Measurements from ENCODE around the gene CTNNA3.

Gene CTNNA3

DNA sequence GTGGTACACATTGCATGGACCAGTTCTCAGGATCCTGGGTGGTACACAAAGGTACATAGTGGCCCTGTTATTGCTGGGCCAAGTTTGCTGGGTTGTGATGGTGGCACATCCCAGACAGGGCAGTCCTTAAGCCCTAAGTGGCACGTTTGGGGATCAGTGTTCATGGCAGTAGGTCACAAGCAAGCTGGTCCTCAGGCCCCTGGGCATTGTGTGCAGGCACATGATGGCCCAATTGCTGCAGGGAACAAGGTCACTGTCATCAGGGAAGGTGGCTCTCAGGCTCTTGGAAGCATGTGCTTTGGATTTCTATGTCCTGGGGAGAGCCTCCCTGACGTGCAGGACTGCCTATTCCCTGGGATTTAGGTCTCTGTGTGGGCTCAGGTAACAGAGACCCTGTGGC, 1182.5 kb downstream of the CTNNA3 start:
- H3K4me3 ChIP-seq (ENCODE audit: control insufficient read depth, low read depth, low read length) = no peak overlapping the region
- no peak for DNase-seq (ENCODE audit: low read depth)

GRCh38 chr10:66505003-66505657, 1190.9 kb downstream of the CTNNA3 start:
- DNase-seq (ENCODE audit: low read depth) = no peak
- H3K4me3 ChIP-seq (ENCODE audit: control insufficient read depth, low read depth, low read length) = no peak overlapping the region
- TF ChIP-seq, protein P1, sequence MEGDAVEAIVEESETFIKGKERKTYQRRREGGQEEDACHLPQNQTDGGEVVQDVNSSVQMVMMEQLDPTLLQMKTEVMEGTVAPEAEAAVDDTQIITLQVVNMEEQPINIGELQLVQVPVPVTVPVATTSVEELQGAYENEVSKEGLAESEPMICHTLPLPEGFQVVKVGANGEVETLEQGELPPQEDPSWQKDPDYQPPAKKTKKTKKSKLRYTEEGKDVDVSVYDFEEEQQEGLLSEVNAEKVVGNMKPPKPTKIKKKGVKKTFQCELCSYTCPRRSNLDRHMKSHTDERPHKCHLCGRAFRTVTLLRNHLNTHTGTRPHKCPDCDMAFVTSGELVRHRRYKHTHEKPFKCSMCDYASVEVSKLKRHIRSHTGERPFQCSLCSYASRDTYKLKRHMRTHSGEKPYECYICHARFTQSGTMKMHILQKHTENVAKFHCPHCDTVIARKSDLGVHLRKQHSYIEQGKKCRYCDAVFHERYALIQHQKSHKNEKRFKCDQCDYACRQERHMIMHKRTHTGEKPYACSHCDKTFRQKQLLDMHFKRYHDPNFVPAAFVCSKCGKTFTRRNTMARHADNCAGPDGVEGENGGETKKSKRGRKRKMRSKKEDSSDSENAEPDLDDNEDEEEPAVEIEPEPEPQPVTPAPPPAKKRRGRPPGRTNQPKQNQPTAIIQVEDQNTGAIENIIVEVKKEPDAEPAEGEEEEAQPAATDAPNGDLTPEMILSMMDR (IDR thresholded peaks at IDR 0.05; ENCODE audit: control insufficient read depth, insufficient read depth, low read depth, low read length, missing control alignments) = no peak

More for the DNA sequence above, 1182.5 kb downstream of the CTNNA3 start:
- TF ChIP-seq, protein P1 (IDR thresholded peaks at IDR 0.05; ENCODE audit: control insufficient read depth, insufficient read depth, low read depth, low read length, missing control alignments) = no peak

GRCh38 chr10:66501356-66501755, 1194.6 kb downstream of the CTNNA3 start:
- no peak for DNase-seq (ENCODE audit: low read depth)
- TF ChIP-seq, protein P1 (IDR thresholded peaks at IDR 0.05; ENCODE audit: control insufficient read depth, insufficient read depth, low read depth, low read length, missing control alignments) = no peak
- no peak overlapping the region for H3K4me3 ChIP-seq (ENCODE audit: control insufficient read depth, low read depth, low read length)

- TF ChIP-seq, protein P1 (IDR thresholded peaks at IDR 0.05; ENCODE audit: control insufficient read depth, insufficient read depth, low read depth, low read length, missing control alignments) = no peak
- no peak for DNase-seq (ENCODE audit: low read depth)
- no peak overlapping the region for H3K4me3 ChIP-seq (ENCODE audit: control insufficient read depth, low read depth, low read length)
Measured at GRCh38 chr10:66483966-66484365, 1212.0 kb downstream of the CTNNA3 start.

- H3K4me3 ChIP-seq (ENCODE audit: control insufficient read depth, low read depth, low read length) = no peak overlapping the region
- TF ChIP-seq, protein P1 (IDR thresholded peaks at IDR 0.05; ENCODE audit: control insufficient read depth, insufficient read depth, low read depth, low read length, missing control alignments) = no peak
Measured at GRCh38 chr10:66472156-66472555, 1223.8 kb downstream of the CTNNA3 start.

DNA sequence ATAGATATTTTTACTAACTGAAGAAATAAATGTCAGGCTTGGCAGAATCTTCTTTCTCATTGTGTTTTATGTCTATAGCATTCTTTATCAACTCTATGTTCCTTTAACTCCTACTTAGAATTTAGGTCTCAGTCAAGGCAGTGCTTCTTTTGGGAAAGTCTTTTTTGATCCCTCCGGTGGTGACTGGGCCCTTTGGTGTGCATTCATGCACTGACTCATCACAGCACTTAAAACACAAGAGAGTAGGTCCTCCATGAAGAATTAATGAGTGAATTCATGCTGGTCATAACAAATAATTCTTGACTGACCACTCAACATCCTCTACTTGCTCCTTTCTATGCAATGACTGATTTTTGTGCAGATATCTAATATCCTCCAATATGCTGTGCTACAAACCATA, 1229.0 kb downstream of the CTNNA3 start:
- H3K4me3 ChIP-seq (ENCODE audit: control insufficient read depth, low read depth, low read length) = no peak overlapping the region
- DNase-seq (ENCODE audit: low read depth) = no peak
- TF ChIP-seq, protein P1 (IDR thresholded peaks at IDR 0.05; ENCODE audit: control insufficient read depth, insufficient read depth, low read depth, low read length, missing control alignments) = no peak

More at GRCh38 chr10:66472156-66472555, 1223.8 kb downstream of the CTNNA3 start:
- DNase-seq (ENCODE audit: low read depth) = no peak
